Posterior cingulate gyrus (tissue), 11 donors: ENCODE data around the gene AKNA.

Experiments
- DNase-seq, 10 donors: peaks; one replicate each; pipeline versions ENCODE4 v3.0.0 to v3.0.0-alpha.2; 2020 to 2021; ENCODE audit warnings: mixed read lengths in 3 of 10
- intact Hi-C: fragments of 100-400 bp; cut with DNase I; formaldehyde crosslinking; loops from one replicate; pipeline ENCODE4 v1.15.1; 2023

Gene AKNA

GRCh38 chr9:114400219-114400618, 12.4 kb upstream of the AKNA start:
- intact Hi-C loops = loop anchor here (10.0 kb wide), 1 partner anchor 505 kb away; no protein-coding TSS in a partner anchor
- no peak for DNase-seq

DNA sequence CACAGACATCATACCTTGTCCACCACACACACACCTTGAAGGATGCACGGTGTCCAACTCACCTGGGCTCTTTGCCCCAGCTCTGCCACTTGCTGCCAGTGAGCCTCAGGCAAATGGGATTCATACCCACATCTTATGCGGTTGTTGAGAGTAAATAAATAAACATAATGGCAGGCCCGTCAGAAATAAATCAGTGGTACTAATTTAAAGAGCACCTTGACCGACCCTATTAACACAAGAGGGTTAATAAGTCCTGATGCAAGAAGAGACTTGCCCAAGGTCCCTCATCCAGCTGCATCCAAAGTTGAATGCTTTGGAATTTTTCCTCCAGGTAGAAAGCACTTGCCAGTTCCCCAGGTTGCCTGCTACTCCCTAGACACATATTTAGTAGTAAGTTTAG, 11.6 kb upstream of the AKNA start:
- intact Hi-C loops = no loop called here
- DNase-seq = no peak

DNA sequence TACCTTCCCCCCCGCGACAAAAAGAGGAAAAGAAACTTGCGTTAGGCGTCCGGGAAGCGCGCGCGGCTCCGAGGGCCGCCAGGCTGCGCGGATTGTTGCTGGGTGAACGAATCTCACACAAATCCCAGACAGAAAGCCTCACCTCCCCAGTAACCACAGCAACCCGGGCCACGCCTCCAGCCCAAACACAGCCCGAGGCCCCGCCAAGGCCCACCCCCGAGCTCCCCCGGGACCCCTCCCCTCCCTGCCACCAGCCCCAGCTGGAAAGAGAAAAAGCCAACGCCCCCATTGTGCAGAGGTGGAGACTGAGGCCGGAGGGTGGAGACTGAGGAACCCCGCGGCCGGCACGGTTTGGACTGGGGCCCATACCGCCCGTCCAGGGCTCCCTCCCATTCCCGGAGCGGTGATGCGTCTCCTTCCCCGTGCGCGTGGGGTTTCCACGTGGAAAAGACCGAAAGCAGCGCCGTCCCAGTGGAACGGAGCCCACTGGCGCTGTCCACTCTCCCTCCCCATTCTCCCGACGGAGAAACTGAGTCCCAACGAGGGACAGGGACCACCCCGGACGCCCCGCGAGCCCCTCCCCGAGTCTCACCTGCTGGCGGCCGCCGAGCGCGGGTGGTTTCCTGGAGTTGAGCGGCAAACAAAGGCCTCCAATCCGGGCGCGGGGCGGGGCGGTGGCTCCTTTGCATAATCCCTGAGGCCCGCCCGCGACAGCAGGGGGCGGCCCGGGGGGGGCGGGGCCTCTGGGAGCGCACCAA, 10.2 kb upstream of the AKNA start:
- peak; percentile 88 to 99 (median 96) for DNase-seq
- intact Hi-C loops = loop anchor here (2.0 kb wide), 1 partner anchor 23 kb away; no protein-coding TSS in a partner anchor

- DNase-seq = no peak
- intact Hi-C loops = loop anchor here (2.0 kb wide), 1 partner anchor 23 kb away; no protein-coding TSS in a partner anchor
Measured at GRCh38 chr9:114397219-114397847, 9.6 kb upstream of the AKNA start.

DNA sequence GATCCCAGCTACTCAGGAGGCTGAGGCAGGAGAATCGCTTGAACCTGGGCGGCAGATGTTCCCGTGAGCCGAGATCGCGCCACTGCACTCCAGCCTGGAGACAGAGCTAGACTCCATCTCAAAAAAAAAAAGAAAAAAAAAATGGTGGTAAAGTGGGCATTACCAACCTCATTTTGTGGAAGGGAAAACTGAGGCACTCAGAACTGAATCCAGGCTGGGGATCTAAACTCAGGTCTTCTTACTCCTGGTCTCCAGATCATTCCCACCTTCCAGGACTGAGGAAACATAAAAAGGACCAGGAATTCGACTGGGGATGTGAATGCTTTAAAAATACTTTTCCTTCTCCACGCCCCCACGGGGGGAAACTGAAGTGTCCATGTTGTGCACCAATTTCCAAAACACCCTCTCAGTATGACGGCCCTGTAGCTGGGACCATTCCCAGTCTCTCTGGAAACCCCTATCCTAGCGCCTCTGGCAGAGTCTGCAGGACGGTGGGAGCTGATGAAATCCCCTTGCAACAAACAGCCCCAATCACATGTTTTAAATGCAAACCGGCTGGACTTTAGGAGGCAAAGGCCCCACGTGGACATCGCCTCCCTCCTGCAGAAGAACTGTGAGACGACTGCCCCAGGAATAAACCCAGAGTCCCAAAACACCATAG, 8.9 kb upstream of the AKNA start:
- DNase-seq = no peak

DNA sequence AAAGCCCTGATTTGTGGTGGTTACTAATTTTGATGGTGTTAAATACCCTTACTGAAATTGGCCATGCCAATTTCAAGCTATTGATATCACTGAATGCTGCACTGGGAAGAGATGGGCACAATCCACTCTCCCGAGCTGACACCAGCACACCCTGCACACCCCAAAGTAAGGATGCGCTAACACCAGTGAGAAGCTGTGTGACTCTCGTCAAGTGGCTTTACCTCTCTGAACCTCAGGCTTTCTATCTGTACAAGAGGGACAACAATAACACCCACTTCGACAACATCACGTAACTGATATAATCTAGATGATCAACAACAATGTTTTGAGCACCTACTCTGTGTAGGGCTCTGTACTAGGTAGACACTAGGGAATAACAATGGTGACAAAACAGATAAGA, 8.0 kb upstream of the AKNA start:
- intact Hi-C loops = loop anchor here (2.0 kb wide), 1 partner anchor 21 kb away; no protein-coding TSS in a partner anchor
- no peak for DNase-seq

More for the DNA sequence above, 8.9 kb upstream of the AKNA start:
- intact Hi-C loops = loop anchor here (2.0 kb wide), 1 partner anchor 22 kb away; no protein-coding TSS in a partner anchor

- intact Hi-C loops = no loop called here
- DNase-seq = no peak
Measured at GRCh38 chr9:114395334-114395617, 7.5 kb upstream of the AKNA start.

- DNase-seq = no peak
- intact Hi-C loops = no loop called here
Measured at GRCh38 chr9:114394523-114395333, 6.9 kb upstream of the AKNA start.

DNA sequence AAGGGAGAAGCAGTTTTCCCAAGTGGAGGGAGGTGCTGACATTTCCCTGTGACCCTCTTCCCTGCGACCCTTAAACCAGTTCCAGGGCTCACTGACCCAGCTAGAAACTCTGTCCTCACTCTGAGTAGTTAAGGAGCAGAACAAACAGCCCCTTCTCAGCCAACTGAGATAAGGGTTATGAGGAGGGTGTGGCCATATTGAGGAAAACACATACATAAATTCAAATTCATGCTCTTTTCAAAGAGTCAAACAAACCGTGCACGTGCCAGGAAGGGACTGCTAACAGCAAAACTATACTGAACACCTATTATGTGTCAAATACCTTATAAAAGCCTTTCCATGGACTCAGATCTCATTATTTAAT, 4.9 kb upstream of the AKNA start:
- DNase-seq = no peak
- intact Hi-C loops = no loop called here

DNA sequence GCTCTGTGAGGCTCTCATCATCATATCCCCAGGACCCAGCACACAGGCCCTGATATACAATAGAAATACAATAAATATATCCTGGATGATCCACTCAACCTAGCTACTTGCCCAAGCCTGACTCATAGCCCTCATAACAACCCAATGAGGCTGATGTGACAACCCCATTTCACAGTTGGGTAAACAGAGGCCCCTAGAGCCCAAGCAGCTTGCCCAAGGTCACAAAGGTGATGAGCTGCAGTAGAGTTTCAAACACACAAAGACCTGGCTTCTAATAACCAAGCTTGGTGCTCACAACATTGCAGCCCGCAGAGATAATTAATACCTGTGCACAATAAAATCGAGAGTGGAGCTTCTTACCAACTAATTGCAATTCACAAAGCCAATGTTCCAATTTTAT, 3.2 kb upstream of the AKNA start:
- no peak for DNase-seq
- intact Hi-C loops = no loop called here

GRCh38 chr9:114389612-114390368, 2.0 kb upstream of the AKNA start:
- DNase-seq = peak in 1 of 10 donors; percentile 36
- intact Hi-C loops = no loop called here

DNA sequence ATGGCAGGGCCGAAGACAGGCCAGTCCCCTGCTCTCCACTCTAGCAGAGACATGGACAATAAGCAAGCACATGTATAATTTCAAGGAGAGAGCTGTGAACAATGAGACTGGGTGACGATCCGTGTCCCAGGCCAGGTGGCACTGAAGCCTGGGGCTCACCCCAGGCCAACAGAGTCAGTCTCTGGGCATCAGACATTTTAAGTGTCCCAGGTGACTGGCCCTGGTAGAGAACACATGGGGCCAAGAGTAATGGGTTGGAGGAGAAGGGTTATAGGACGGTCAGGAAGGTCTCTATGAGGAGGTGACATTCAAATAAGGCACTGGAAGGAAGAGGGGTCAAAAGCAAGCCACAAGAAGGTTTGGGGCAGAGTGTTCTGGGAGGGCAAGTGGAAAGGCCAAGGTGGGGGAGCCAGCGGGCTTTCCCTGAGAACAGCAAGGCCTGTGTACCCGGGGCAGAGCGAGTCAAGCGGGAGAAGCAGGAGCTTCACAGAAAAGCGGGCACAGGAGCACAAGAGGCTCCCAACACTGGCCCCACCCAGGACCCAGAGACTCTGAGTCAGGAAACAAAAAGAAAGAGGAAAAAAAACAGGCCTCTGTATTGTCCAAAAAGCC, 1.1 kb upstream of the AKNA start:
- DNase-seq = peak in 2 of 10 donors; percentile 41 to 46
- intact Hi-C loops = no loop called here

DNA sequence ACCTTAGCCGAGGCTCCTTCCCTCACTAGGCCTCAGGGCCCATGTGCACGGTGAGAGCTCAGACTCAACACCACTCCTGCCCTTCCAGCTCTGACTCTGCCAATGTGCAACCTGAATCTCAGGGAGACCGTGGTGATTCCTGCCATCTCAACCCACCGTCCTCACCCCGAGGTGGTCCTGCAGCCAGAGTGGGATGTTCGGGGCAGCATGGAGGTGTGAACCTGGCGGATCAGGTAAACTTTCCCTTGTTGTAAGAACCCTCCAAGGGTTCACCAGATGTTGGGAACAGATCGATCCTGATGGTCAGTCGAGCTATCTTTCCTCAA, 538 bp upstream of the AKNA start:
- intact Hi-C loops = no loop called here
- DNase-seq = peak in 1 of 10 donors; percentile 62

DNA sequence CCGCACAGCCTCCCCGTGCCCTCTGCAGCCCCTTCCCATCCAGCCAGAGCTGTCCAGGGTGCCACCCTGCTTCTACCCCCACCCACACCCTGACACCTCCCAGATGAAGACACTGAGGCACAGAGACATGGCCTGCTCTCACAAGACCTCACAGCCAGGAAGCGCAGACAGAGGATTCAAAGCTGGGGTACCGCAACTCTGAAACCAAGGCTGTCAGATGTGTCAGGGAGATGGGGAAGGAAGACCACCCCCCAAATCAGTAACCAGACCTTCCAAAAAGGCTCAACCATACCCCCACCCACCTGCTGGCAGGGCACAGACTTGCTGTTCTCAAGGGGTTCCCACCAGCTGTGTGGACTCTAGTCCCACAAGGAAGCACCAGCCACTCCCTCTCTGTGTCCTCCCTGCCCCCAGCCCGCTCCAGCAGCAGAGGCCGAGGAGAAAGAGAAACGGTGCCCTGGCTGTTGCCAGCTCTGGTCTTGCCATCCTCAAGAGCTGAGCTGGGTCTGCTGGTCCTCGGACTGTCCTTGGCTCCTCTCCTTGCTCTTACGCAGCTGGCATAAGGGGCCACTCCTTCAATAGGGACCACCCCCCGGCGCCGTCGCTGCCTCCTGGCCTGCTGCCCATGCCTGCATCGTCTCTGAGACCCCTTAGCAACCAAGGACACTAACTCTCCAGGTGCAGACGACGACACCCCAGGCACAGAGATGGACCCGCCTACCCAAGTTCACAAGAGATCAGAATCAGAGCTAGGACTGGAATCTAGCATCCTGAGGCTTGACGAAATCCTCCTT, 699 bp downstream of the AKNA start:
- DNase-seq = peak in 5 of 10 donors; percentile 39 to 92 (median 44)
- intact Hi-C loops = no loop called here

- intact Hi-C loops = no loop called here
- peak in 1 of 10 donors; percentile 67 for DNase-seq
Measured at GRCh38 chr9:114386361-114386885, 1.4 kb downstream of the AKNA start.

GRCh38 chr9:114385397-114386181, 2.2 kb downstream of the AKNA start:
- DNase-seq = peak in 9 of 10 donors; percentile 31 to 91 (median 59)

GRCh38 chr9:114384836-114385396, 2.9 kb downstream of the AKNA start:
- no peak for DNase-seq
- intact Hi-C loops = no loop called here

More at GRCh38 chr9:114385397-114386181, 2.2 kb downstream of the AKNA start:
- intact Hi-C loops = no loop called here
